GM21619 (cell line): ENCODE results near the gene IGSF9.

Experiments used
- ATAC-seq: cut with Tn5 transposase; IDR thresholded peaks from one replicate; pipeline ENCODE4 v1.9.1; 2021; ENCODE audit not compliant: unreplicated experiment

IGSF9 gene

DNA sequence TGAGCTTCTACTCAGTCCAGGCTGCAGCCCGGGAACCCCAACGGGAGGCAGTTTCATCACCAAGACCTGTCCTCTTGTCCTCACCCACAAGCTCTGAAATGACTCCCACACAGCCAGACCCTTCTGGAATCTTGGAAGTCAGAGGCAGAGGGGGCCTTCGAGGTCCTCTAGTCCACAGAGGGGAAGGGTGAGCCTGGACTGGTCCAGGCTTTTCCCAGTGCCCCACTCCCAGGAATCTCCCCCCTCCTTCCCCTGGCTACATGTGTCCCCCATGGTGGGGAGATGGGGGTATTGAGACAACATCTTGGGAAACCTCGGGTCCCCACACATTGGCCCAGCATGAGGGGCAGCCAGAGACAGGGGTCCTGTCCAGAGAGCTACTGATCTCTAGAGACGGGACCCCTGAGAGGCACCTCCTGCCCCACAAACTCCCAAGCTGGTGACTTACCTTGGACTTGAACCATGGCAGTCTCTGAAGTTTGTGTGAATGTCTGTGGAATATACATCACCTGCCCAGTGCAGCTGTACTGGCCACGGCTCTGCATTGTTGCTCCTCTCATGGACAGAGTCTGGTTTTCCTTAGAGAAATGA is 28.0 kb upstream of the IGSF9 start:
- no peak for ATAC-seq

DNA sequence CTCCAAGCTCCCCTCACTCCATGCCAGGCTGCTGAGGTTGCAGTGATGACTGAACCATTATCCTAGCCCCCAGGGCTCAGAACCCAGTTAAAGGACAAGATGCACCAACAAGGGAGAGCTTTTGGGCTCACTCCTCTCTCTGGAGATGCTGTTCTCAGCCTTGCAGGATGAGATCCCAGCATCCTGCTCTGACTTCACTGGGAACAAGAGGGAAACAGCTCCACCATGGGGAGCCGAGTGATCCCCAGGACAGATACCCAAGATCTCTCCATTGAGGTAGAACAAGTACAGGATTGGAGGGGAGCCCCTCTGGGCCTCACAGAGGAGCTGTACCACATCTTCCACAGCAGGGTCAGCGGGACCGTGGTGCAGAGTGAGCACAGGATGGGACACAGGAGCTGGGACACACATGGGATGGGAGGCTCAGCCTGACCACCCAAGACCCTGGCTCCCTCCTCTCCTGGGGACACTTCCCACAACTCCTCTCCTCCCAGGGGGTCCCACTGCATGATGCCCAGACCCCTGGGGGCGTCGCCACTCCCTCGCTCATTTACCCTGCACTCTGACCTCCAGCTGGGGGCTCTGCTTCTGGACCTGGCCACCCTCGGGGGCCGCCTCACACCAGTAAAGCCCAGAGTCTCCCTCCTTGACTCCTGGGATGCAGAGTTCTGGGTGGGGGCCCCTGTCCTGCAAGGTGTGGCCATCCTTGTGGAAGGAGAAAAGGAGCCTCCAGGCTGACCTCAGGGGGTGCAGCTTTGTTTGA is 27.2 kb upstream of the IGSF9 start:
- no peak for ATAC-seq

DNA sequence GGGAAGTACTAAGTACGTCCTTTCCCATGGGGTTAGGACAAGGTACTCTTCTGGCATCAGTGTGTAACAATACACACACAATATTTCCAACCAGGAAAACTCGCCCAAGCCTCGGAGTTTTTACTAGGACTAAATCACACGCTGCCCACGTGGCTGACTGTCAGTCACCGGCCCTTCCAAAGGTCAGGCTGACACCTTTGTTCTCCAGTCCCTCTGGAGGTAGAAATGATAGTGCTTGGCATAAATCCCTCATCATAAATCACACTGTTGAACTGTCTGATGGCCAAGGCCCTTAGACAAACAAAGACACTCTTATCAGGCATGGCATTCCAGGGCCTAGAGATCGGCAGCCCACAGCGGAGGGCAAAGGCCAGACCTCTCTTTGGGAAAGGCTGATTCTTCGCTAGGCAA is 25.5 kb upstream of the IGSF9 start:
- ATAC-seq = no peak

DNA sequence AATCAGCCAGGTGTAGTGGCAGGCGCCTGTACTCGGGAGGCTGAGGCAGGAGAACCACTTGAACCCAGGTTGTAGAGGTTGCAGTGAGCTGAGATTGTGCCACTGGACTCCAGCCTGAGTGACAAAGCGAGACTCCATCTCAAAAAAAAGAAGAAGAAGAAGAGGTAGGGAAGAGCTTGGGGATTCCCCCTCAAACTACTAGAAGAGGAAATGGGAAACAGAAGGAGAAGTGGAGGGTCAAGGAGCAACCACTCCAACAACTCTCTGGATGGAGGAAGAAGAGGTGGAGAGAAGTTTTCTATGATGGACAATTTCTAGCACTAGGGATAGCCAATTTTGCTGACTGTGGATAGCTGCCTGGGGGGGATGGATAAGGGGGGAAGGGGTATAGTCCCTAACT is 23.5 kb upstream of the IGSF9 start:
- no peak for ATAC-seq

DNA sequence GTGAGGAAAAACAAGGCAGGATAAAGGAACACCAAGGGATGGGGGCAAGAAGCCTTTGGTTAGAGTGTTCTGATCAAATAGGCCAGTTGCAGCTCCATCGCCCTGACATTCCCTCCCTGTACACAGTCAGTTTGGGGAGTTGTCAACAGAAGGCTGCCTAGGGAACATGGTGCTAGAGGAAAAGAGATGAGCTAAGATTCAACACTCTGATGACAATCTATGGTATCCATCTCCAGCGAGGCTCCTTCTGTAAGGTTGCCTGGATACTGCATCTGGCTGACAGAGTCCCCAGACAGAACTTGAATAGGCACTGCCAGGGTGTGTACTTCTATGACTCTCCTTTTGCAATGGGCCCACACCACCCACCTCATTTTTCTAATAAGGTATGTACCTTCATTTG is 19.9 kb upstream of the IGSF9 start:
- no peak for ATAC-seq

DNA sequence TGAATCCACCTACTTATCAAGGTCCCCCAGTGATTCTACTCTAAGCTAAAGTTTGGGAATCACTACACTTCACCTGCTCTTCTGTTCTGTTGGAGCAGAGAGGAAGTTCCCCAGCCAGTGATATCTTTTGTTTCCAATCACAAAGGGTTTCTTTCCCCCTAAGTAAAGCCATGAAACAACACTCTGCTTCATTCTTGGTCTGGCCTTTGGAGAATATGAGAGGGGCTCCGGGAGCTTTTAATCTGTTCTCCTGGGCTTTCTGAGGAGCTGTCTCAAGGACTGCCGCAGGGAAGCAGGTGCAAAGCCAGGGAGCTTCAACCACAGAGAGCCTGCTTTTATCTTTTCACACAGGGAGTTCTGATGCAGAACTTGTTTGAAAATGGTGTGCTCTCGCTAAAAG is 18.7 kb upstream of the IGSF9 start:
- no peak for ATAC-seq

DNA sequence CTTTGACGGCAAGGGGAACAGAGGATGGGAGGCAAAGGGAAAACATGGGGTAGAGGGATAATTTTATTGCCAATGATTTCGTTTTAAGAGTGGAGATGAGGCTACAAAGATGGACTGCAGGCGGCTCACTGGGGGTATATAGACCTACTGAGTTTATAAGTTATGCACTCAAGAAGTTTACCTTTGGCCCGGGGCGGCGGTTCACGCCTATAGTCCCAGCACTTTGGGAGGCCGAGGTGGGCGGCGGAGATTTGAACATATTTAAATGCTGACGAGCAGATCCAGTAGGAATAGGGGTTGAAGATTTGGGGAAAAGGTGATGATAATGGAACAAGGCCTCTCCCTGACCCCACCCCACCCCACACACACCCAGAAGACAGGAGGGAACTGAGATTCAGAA is 16.8 kb upstream of the IGSF9 start:
- no peak for ATAC-seq

DNA sequence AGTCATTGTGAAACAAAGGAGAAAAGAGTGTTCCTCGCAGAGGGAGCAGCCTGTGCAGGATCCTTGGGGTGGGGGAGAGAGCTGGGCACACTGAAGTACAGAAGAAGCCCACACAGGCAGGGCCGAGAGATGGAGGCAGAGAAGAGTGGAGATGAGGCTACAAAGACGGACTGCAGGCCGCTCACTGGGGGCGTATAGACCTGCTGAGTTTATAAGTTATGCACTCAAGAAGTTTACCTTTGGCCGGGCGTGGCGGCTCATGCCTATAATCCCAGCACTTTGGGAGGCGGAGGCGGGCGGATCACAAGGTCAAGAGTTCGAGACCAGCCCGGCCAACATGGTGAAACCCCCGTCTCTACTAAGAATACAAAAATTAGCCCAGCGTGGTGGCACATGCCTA is 16.2 kb upstream of the IGSF9 start:
- ATAC-seq = no peak

DNA sequence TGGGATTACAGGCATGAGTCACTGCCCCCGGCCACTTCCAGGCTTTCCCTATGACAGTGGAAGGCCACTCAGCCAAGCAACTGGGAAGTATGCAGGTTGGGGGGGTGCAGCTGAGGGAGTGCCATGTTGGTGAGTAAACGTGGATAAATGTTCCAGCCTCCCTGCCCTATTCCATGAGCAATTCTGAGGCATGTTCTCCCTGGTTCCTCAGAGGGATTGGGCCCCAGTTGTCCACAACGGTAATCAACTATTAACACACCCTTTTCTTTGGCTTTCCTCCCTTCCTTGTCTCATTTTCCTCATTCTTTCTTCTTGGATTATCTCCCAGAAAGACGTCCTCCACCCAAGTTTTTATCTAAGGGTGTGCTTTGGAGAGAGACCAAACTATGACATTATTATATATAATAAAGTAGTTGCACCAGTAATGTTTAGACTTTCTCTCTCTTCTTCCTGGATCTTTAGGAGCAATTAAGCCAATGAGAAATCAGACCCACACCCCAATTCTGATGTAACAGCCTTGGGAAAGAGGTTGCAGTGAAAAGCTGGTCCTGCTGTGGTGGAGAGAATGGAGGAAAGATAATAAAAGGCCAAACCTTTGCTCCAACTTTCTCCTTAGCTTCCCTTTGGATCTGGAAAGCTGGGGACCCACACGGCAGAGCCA is 15.4 kb upstream of the IGSF9 start:
- ATAC-seq = no peak

DNA sequence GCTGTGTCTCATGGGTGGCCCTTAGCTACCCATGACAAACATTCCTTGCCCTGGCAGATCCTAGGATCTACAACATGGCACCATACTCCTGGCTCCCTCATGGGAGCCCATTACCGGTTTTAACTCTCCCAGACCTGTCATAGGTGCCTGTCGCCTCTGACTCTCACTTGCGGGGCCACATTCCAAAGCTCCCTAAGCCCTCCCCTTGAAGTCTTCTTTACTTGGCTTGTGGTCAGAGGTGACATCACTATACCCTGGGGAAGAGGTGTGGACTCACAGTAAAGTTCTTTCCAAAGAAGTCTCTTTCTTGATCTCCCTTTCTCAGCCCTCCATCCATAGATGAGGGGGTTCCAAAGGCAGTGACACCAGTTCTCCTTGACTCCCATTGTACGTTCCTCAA is 14.0 kb upstream of the IGSF9 start:
- no peak for ATAC-seq

DNA sequence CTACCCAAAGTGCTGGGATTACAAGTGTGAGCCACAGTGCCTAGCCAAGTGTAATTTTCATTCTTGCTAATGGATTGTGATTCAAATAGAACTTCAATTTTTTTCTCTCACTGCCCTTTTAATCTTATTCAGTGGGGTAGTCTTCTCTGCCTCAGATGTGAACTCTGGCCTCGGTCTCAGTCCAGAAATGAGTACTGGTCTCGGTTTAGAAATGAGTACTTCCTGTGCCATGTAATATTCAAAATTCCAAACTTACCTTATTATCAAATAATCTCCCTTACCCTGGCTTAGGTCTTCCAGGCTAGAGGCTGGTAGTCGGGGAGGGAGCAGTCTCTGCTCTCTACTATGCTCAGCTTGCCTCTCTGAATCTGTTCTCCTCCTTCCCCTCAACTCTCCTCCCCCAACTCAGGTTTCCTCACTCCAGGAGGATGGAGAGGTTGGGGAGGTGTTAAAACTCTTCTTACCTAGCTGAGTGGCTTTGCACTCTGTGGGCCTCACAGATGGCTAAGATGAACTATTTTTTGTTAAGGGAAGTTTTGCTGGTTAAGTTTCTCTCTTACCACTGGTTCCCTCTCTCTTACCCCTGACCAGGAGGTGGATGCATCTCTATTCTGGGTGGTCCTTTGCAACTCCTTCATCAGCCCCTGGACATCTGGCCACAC is 13.4 kb upstream of the IGSF9 start:
- no peak for ATAC-seq

DNA sequence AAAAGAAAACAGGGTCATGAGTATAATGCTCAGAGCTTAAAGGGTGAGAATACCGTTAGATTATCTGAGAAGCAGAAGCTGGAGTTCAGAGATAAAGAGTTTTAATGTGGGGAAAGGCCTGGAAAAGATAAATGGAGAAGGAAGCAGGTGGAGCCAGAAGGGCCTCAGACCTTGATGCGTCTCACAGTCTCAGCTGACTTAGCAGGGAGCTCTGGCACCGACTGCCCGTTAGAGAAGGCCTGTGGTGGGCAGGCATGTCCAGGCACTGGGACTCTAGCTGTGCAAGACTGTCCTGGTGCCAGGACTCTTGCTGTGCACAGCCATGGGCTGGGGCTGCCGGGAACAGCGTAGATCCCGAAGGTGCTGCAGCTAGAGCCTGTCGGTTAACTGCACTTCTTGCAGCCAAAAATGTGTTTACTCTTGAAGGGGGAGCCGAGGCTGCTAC is 12.4 kb upstream of the IGSF9 start:
- no peak for ATAC-seq

DNA sequence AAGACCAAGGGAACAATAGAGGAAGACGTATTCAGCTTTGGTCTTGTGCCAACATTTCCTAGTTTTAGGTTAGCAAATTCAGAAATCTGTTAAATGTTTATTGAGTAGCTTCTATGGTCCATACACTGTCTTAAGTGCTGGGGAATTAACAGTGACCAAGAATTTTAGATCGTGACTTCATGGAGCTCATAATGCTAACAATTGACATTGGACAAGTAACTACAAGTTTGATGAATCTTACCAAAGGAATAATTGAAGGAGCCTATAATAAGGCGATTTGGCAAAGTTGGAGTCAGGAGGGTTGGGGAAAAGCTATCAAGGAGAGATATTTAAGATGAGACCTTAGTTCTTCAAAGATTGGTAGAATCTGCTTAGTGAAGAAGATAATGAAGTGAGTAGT is 10.0 kb upstream of the IGSF9 start:
- ATAC-seq = no peak

DNA sequence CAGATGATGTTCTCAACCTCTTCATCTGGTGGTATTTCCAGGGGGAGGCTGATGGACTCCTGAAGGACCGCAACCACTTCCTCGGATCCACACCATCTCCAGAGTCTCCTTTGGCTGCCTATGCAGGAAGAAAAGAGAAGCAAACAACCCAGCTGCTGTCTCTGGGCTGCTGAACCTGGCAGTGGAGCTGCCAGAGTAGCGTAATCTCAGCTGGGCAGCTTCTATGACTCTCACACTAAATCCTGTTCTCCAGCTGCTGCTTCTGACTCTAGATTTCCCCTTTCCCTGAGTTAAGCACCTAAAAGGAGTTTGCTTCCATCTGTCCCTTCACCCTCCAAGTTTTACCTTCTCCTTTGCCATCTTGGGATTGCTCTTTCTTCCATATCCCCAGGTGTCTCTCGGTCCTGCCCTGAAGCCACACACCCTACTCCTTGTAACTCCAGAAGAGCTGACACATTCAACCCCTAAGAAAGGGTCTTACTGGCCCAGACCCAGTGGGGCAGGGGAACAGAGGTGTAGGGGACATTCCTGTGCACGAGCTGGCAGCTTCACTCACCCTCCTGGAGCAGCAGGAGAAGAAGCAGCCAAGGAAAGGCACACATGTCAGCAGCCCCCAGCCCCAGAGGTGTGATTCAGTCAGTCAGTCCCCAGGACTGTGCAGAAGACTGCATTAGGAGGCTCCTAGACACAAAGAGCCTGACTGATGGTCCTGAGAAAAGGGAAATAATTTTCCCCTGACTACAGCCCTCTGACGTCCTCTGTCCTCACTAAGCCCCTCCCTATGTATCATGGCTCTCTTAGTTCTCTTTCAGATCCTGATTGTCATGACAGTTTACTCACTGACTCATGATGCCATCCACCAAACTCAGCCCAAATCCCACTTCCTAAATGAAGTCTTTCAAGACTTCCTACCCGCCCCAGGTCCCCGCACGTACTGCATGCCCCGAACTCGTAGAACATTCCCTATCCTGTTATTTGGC is 8.4 kb upstream of the IGSF9 start, which contains the start of gene SLAMF9:
Gene SLAMF9 (minus strand): TSS at position 702 of the 980 bp plus-strand sequence. CDS start 100 bp downstream, at position 602.
- no peak for ATAC-seq

DNA sequence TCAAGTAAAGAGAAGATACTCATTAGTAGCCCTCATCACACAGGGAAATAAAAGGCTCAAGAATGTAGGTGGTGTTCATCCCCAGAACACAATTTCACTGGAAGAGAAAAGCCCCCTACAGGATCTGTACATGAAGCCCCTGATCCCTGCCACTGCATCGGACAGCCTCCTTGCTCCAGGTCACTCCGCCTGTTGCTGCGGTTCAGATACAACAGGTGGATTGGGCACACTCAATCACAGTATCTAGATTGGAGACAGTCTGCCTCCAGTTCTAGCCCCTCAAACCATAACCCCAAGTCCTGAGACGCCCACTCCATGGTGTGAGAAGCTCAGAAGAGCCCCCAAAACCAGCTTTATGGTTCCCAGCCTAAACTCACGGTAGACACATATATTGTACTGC is 7.5 kb upstream of the IGSF9 start:
- ATAC-seq = no peak

DNA sequence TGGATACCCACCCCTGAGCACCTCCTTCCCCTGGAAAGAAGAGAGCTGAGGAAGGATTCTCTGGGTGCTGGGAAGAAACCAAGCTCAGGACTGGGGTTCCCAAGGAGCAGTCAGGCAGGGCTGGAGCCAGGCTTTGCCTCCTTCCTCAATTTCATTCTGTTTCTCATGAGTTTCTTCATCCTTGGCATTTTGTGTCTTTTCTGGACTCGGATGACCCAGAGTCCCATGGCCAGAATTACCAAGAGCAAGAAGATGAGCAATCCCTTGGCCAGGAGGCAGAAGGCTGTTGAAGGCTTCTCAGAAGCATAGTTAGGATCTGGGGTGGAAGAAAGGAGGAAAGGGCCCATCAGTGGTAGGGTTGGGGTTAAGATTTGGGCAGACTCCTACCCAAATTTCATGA is 6.1 kb upstream of the IGSF9 start:
- no peak for ATAC-seq

DNA sequence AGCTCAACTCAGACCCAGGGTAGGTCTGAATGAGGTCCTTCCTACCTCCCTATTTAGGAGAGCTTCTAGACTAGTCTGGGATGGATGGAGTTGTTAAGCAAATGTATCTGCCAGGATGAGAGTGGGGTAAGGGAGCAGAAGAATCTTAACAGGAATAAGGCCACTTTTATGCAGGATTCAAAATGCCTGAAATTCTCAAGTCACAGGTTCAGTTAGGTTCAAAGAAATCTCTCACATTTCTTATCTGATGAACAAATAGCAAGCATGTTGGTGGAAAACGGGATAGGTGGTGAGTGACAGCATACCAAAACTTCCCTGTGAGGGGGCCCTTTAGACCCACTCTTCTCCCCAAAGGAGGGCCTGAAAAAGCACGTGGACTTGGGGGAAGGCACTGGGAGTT is 5.6 kb upstream of the IGSF9 start:
- no peak for ATAC-seq

DNA sequence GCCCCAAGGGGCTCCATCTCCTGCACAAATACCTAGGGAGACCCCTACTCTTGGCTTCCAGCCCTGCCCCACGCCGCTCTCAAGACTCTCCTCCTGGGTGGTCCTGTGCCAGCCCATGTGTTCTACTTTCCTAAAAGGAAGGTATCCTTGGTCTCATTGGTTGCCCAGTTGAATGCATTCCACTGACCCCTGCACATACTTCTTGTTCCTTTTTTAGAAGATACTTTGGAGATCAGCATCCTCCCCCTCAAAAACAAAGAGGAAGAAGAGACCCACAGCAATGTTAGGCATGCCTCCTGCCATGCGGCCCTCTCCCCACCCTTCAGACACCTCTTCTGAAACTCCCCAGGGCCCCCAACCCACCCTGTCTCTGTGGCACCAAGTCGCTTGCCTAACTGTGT is 4.6 kb upstream of the IGSF9 start:
- no peak for ATAC-seq

DNA sequence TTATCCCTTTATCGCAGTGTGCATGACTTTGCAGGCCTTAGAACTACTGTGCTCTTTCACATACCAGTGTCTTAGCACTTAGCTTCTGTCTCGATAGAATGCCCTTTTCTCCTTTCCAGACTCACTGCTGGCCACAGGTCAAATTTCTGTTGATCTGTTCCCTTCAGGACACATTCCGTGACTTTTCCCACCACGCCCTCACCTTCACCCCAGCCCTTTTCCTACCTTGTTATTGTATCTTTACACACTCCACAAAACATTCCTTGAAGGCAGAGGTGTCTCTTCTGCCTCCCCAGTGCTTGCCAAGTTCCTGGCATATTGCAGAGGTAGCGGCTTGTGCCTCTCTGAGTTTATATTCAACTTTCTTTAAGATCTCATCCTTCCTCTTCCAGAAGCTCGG is 3.7 kb upstream of the IGSF9 start:
- no peak for ATAC-seq

DNA sequence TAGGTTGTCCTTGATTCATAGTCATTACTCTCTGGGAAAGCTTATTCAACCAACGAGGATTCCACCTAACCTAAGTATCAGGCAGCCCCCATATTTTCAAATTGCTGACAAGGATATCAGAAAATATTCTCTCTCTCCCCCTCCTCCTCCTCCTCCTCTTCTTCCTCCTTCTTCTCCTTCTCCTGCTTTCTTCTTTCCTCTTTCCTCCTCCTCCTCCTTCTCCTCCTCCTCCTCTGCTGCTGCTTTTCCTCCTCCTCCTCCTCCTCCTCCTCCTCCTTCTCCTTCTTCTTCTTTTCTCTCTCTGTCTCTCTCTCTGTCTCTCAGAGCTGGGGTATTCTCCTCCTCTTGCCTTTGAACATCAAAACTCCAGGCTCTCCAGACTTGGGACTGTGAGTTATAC is 2.5 kb upstream of the IGSF9 start:
- ATAC-seq = no peak
